Measurements from ENCODE around the gene DNAAF1. TPM values are rescaled to one million over a fixed set of nuclear protein-coding genes. Genes with fewer than 3 reads are reported as not detected.

DNAAF1 gene
- total RNA-seq, 1 experiment from 2014 or later, result 0.07 TPM

- intact Hi-C loops (cut with micrococcal nuclease; ENCODE audit: unreplicated experiment), result loop anchor here (10.0 kb wide), 1 partner anchor 300 kb away; no protein-coding TSS in a partner anchor
- Mint-ChIP-seq H3K4me1 (ENCODE audit: low read depth, unreplicated experiment) (peaks cover 6% of the 10 kb centered on the region), H3K4me3 (ENCODE audit: unreplicated experiment) (peak overlapping the region; percentile 93), H3K27ac (ENCODE audit: unreplicated experiment) (no peak overlapping the region), H3K27me3 (ENCODE audit: insufficient read depth, unreplicated experiment) (no peaks in the 10 kb centered on the region), H3K9me3 (ENCODE audit: unreplicated experiment) (no peaks in the 10 kb centered on the region), H3K36me3 (ENCODE audit: insufficient read depth, unreplicated experiment) (peaks cover 24% of the 10 kb centered on the region)
- Histone ChIP-seq H3K27me3 (replicated peaks; ENCODE audit: control insufficient read depth, insufficient read depth, low read length) (no peaks in the 10 kb centered on the region), H3K36me3 (ENCODE audit: control insufficient read depth, insufficient read depth, low read length) (peaks cover 4% of the 10 kb centered on the region), H3K9me3 (no peaks in the 10 kb centered on the region), H3K4me1 (no peaks in the 10 kb centered on the region), H3K4me3 (ENCODE audit: low read depth, low read length) (no peak overlapping the region)
- no TSS peak for BruUV-seq (replicated peaks)
- TF ChIP-seq CTCF (IDR thresholded peaks at IDR 0.05; ENCODE audit: insufficient read depth in 1 of 2, low read depth in 1 of 2, low read length in 1 of 2, severe bottlenecking in 1 of 2, unreplicated experiment in 1 of 2), result no peak
- no peak for DNase-seq
- ChIA-PET POLR2A (no interaction called here), CTCF (no interaction called here)
Observed at GRCh38 chr16:84184775-84185174, 39.7 kb downstream of the DNAAF1 start.

- H3K36me3 Mint-ChIP-seq (ENCODE audit: insufficient read depth, unreplicated experiment), result peaks cover 24% of the 10 kb centered on the region
- Histone ChIP-seq H3K4me3 (ENCODE audit: low read depth, low read length) (peak within 1 kb of the TSS; percentile 96), H3K27me3 (replicated peaks; ENCODE audit: control insufficient read depth, insufficient read depth, low read length) (no peaks in the 10 kb centered on the region), H3K4me1 (peaks cover 4% of the 10 kb centered on the region; the same call in 1 of the 2 replicates), H3K36me3 (ENCODE audit: control insufficient read depth, insufficient read depth, low read length) (peaks cover 4% of the 10 kb centered on the region), H3K9me3 (no peaks in the 10 kb centered on the region)
- peak; percentile 92 to 96 for DNase-seq
- intact Hi-C loops (cut with micrococcal nuclease; ENCODE audit: unreplicated experiment), result loop anchor here (1.0 to 10.0 kb wide), 2 partner anchors 42 to 298 kb away; partner anchors contain the start of genes DNAAF1 and HSDL1
- peak; percentile 97 to 98 for TF ChIP-seq CTCF (IDR thresholded peaks at IDR 0.05; ENCODE audit: insufficient read depth in 1 of 2, low read depth in 1 of 2, low read length in 1 of 2, severe bottlenecking in 1 of 2, unreplicated experiment in 1 of 2)
- H3K27ac Mint-ChIP-seq (ENCODE audit: unreplicated experiment), result peak within 1 kb of the TSS; percentile 96
- no peaks in the 10 kb centered on the region for H3K27me3 Mint-ChIP-seq (ENCODE audit: insufficient read depth, unreplicated experiment)
- peaks cover 6% of the 10 kb centered on the region for H3K4me1 Mint-ChIP-seq (ENCODE audit: low read depth, unreplicated experiment)
- CTCF ChIA-PET, result interaction anchor here (0.5 to 1.8 kb wide), 35 partner anchors 8 to 688 kb away, joined by 3 to 19 read pairs (median 5); partner anchors contain the start of genes DNAAF1, HSDL1, MBTPS1 and SLC38A8
- BruUV-seq (replicated peaks), result no TSS peak
- H3K9me3 Mint-ChIP-seq (ENCODE audit: unreplicated experiment), result no peaks in the 10 kb centered on the region
- H3K4me3 Mint-ChIP-seq (ENCODE audit: unreplicated experiment), result peak within 1 kb of the TSS; percentile 93
- POLR2A ChIA-PET, result interaction anchor here (0.6 to 1.4 kb wide), 3 partner anchors 70 to 224 kb away, joined by 3 to 10 read pairs (median 5); partner anchors contain the start of gene MBTPS1
Observed at GRCh38 chr16:84186685-84187437, 41.8 kb downstream of the DNAAF1 start, which contains the start of gene TAF1C. TSS of gene TAF1C (minus strand) at chr16:84187057. CDS start at chr16:84184988, 2,069 bp downstream.

- ChIA-PET POLR2A (no interaction called here), CTCF (no interaction called here)
- peak; percentile 43 to 65 for DNase-seq
- H3K4me1 Mint-ChIP-seq (ENCODE audit: low read depth, unreplicated experiment), result no peaks in the 10 kb centered on the region
- Histone ChIP-seq H3K27me3 (replicated peaks; ENCODE audit: control insufficient read depth, insufficient read depth, low read length) (no peaks in the 10 kb centered on the region), H3K4me1 (peaks cover 9% of the 10 kb centered on the region; the same call in 1 of the 2 replicates), H3K4me3 (ENCODE audit: low read depth, low read length) (no peak within 1 kb of the TSS), H3K36me3 (ENCODE audit: control insufficient read depth, insufficient read depth, low read length) (no peaks in the 10 kb centered on the region), H3K9me3 (no peaks in the 10 kb centered on the region)
- no peak within 1 kb of the TSS for H3K27ac Mint-ChIP-seq (ENCODE audit: unreplicated experiment)
- H3K27me3 Mint-ChIP-seq (ENCODE audit: insufficient read depth, unreplicated experiment), result no peaks in the 10 kb centered on the region
- H3K9me3 Mint-ChIP-seq (ENCODE audit: unreplicated experiment), result no peaks in the 10 kb centered on the region
- peaks cover 4% of the 10 kb centered on the region for H3K36me3 Mint-ChIP-seq (ENCODE audit: insufficient read depth, unreplicated experiment)
- BruUV-seq (replicated peaks), result no TSS peak
- intact Hi-C loops (cut with micrococcal nuclease; ENCODE audit: unreplicated experiment), result no loop called here
- no peak for TF ChIP-seq CTCF (IDR thresholded peaks at IDR 0.05; ENCODE audit: insufficient read depth in 1 of 2, low read depth in 1 of 2, low read length in 1 of 2, severe bottlenecking in 1 of 2, unreplicated experiment in 1 of 2)
- no peak within 1 kb of the TSS for H3K4me3 Mint-ChIP-seq (ENCODE audit: unreplicated experiment)
Observed at GRCh38 chr16:84190731-84191388, 45.8 kb downstream of the DNAAF1 start, which contains the start of gene ADAD2. TSS of gene ADAD2 (plus strand) at chr16:84191157. CDS start at chr16:84191231, 74 bp downstream.

Measured in Caco-2 (cell line).